Measurements from ENCODE around the gene PLCD3.

PLCD3 gene

DNA sequence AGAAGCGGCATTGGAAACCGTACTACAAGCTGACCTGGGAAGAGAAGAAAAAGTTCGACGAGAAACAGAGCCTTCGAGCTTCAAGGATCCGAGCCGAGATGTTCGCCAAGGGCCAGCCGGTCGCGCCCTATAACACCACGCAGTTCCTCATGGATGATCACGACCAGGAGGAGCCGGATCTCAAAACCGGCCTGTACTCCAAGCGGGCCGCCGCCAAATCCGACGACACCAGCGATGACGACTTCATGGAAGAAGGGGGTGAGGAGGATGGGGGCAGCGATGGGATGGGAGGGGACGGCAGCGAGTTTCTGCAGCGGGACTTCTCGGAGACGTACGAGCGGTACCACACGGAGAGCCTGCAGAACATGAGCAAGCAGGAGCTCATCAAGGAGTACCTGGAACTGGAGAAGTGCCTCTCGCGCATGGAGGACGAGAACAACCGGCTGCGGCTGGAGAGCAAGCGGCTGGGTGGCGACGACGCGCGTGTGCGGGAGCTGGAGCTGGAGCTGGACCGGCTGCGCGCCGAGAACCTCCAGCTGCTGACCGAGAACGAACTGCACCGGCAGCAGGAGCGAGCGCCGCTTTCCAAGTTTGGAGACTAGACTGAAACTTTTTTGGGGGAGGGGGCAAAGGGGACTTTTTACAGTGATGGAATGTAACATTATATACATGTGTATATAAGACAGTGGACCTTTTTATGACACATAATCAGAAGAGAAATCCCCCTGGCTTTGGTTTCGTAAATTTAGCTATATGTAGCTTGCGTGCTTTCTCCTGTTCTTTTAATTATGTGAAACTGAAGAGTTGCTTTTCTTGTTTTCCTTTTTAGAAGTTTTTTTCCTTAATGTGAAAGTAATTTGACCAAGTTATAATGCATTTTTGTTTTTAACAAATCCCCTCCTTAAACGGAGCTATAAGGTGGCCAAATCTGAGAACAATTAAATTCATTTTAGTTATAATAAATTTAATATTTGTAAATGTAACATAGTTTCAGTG, 17.7 kb upstream of the PLCD3 start:
- DNase-seq = peak; percentile 63 to 67

DNA sequence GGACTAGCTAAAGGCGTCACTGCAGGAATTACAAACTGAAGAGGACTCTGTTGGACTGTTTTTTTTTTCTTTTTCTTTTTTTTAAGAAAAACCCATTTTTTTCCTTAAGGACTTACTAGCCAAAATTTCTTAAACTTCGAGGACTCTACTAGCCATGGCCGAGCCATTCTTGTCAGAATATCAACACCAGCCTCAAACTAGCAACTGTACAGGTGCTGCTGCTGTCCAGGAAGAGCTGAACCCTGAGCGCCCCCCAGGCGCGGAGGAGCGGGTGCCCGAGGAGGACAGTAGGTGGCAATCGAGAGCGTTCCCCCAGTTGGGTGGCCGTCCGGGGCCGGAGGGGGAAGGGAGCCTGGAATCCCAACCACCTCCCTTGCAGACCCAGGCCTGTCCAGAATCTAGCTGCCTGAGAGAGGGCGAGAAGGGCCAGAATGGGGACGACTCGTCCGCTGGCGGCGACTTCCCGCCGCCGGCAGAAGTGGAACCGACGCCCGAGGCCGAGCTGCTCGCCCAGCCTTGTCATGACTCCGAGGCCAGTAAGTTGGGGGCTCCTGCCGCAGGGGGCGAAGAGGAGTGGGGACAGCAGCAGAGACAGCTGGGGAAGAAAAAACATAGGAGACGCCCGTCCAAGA, 16.8 kb upstream of the PLCD3 start:
- DNase-seq = peak; percentile 87

DNA sequence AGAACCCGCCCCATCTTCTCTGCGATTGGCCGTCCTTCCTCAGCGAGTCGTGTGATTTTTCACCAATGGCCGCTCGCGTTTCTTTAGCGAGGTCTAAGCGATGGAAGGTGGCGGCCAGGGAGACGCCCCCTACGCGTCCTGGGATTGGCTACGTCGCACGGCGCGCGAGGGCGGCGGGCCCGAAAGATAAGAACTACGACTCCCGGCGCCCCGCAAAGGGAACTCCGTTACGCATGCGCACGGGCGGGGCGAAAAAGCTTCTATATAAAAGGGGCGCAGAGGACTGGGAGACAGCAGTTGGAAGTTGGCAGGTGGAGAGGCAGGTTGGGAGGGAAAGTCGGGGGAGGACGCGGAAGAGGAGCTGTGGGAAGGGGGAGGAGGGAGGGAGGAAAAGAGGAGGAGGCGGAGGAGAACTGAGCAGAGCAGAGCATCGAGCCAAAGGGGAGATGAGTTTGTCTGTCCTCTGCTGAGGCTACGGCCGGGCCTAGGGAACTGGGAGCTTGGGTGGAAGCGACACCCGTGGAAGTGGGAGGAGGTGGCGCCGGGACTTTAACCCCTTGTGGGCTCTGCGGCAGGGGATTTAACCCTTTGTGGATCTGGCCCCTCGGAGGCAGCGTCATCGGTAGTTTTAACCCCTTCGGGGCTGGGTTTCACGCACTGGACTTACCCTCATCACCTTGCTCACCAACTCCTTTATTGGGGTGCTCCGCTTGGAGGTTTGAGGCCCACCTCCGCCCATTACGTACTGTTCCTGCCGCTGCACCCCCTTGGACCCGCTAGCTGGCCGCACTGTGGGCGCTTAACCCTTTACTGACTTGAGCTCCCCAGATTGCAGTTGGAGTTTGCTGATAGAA, 16.1 kb upstream of the PLCD3 start, which contains the start of gene HEXIM1:
Gene HEXIM1 (plus strand): TSS at position 293 of the 854 bp plus-strand sequence. CDS start 716 bp downstream, outside the sequence.
- peak; percentile 99 to 100 for DNase-seq

DNA sequence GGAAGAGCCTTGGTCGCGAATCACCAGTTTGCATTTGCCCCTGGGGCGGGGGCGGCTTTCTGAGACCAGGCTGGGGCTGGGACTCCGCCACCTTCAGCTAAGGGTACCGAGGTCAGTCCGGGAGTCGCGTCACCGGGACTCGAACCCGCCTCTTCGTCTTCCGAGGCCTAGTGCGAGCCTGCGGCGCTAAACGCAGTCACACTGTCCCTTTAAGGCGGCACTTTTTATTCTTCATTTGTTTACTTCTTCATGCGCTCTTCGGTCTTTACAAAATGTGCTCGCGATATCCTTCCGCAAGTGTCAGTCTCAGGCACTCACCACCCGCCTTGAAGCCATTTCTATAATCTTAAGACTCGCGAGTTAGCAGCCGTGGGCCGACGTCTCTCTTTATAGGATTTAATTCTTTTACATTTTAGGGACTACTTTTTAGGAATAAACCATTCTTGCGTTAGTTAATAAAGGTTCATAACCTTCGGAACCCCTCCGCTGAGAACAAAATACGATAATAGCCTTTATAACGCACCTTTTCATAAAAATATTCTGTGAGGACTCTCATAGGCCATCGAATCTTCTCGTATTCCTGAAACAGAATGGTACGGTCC, 15.4 kb upstream of the PLCD3 start:
- DNase-seq = peak; percentile 92 to 96

DNA sequence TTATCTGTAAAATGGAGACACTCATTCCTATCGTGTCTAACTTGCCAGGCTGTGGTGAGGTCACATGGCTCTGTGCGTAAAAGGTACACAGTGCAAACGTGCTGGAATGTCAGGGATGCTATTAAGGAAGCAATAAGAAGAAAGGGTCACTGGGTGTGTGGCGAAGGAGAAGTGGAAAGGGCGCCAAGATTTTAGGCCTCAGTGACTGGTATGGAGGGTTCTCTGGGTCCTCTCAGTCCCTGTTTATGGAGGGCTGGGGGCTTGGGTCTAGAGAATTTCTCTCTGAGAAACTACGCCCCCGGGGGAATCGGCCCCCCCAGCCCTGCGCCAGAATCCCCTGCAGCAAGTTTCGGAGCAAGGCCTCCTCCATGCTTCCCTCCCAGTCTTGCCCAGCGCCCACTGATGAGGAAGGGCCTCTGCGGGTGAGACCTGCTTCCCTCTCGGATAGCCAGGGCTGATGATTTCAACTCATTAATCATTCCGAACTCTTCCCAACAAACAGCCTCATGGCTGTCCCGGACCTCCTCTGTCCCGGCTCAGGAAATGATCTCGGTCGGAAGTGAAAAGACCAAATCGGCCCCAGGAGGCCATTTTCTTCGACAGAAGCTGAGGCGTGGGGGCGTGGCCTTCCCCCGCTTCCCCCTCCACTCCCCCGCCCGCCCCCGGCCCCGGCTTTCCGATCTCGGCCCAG, 14.7 kb upstream of the PLCD3 start:
- peak; percentile 83 to 93 for DNase-seq

DNA sequence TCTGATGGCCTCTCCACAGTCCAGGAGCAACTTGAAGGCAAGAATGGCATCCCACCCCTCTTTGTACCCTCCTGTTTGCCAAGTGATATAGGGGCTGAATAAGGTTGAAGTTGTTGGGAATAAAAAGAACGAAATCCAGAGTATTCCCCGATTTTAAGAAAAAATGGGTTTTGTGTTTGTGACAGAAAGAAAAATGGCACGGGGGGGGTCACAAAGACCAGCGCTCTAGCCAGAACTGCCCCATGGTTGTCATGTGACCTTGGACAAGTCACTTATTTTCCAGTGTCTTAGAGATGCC, 14.2 kb upstream of the PLCD3 start:
- no peak for DNase-seq

DNA sequence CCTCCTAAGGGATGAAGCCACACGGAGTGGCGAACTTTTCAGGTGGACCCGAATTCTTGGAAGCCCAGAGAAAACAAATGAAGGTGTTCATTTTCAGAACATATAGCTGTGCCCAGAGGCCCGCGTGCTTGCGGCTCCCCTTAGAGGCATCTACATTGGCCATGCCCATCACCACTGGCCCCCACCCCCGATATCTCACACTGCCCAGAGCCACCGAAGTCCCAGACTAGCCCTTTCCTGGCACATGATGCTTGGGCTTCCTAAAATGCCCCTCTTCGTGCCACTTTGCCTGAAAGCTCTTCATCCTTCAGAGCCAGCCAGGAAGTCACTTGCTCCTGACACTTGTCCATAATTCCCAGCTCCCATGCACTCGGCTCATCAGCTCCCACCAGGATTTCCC, 13.9 kb upstream of the PLCD3 start:
- DNase-seq = no peak

DNA sequence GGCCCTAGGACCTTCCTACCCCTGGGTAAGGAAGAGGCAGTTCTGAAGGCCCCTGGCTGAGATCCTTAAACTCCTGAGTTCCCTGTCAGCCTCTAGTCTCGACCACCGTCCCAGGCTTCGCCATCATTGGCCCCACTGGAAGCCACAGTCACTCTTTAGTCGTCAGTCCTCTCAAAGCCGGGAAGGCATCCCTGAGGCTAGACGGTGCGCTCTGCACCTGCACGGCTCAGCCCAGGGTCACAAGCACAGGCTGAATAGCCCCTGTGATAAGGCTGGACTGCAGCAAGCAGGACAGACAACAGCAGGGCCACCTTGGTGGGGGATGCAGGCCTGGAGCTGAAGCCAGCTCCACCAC, 12.7 kb upstream of the PLCD3 start:
- no peak for DNase-seq

DNA sequence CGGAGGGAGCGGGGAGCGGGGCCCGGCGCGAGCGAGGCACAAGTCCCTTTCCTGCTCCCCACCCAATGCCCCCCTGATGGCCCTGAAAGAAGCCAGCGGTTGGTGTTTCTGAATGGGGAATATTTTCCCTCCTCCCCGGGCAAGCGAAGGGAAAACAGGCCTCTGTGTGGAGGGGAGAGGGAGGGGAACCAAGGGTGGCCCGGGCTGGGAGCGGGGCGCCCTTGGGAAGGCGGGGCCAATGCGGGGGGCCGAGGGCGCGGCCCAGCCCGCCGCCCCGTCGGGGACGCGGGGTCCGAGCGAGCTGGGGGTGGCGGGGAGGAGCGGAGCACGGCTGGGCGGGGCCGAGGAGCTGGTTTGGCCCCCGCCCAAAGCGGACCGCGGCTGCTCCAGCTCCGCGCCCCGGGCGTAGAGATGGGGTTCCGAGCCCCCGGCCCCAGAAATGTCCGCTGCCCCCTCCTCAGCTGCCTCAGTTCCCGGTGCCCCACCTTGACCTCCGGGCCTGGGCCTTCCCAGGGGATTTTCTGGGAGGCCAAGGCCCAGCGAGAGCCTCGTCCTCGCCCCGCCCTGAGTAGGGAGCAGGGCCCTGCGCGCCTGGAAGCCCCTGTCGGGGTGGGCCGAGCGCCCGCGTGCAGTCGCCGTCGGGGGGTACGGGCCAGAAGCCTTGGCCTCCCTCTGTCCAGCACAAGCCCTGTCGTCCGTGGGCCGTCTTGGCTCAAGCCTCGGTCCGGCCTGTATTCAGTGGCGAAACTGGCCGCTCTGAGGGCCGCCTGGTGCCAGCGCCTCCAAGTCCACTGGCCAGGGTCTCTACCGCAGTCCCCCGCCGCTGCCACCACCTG, 12.1 kb upstream of the PLCD3 start:
- no peak for DNase-seq

DNA sequence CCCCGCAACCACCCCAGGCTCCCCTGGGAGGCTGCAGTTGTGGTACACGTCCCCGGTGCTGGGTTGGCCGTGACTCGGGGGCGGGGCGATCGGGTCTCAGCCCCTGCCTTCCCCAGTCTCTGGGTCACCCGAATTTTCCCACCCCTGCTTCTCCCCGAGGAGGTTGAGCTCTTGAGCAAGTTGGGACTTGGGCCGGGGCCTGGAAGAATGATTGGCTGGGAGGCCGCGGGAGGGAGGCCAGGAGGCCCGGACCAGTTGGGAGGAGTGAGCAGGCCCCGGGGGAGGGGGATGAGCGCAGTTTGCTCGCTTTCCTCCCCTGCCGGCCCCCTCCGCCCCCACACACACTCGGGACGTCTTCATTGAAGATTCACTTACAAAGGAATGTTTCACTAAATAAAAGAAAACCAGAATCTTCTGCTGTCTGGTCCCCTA, 11.5 kb upstream of the PLCD3 start:
- DNase-seq = no peak

DNA sequence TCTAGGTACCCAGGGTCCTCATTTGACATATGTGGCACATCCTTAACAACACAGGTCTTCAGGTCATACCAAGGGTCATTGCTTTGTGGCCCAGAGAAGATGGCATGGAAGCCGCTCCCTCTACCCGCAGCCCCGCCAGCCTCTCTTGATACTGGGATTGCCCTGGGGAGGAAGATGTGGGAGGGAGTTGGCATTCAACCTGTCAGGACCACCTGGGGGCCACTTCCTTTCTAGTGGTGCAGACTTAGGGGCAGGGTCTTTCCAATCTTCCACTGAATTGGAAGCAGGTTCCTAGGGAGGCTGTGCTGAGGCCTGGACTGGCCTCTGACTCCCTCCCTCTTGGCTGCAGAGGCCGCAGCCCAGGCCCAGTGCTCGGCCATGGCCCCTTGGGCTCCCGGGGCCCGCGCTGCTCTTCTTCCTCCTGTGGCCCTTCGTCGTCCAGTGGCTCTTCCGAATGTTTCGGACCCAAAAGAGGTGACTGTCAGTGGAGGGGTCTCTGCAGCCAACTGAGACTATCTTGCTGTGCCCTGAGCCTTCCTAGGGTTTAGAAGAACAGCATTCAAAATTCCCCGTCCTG, 10.9 kb upstream of the PLCD3 start:
- DNase-seq = no peak

DNA sequence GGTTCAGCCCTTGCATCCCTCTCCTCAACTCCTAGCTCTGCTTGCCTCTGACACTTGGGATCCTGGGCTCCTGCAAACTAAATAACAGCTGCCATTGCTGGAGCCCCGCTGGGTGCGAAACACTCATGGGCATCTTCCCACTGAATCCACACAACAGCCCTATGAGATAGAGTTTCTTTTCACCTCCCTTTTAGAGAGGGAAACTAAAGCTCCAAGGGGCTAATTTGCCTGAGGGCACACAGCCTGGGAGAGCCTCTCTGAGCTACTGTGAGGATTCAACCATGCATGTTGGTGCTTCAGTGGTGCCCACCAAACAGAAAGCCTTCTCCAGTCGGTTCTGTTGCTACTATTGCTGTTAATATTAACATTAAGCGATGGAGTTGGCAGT, 7.2 kb upstream of the PLCD3 start:
- DNase-seq = no peak

DNA sequence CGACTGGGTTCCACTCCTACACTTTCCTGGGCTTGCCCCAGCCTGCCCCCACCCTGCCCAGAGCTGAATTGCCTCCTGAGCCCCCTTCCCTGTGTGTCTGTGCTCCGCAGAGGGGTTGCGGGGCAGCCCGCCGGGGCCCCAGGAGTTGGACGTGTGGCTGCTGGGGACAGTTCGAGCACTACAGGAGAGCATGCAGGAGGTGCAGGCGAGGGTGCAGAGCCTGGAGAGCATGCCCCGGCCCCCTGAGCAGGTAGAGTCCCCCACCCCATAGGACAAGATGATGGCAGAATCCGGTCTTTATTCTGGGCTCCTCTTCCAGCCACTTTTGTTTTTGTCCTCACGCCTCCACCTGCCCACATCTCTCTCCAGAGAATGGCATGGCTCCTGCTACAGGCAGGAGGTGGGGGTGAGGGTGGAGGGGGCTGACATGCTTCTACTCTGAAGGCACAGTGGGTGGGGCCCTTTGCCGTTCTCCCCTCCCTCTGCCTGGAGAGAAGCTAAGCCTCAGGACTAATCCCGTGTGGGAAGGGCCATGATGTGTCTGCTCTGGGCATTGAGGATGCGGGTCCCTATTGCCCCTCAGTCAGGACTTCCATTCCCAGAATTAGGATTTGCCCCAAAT, 6.7 kb upstream of the PLCD3 start:
- no peak for DNase-seq

DNA sequence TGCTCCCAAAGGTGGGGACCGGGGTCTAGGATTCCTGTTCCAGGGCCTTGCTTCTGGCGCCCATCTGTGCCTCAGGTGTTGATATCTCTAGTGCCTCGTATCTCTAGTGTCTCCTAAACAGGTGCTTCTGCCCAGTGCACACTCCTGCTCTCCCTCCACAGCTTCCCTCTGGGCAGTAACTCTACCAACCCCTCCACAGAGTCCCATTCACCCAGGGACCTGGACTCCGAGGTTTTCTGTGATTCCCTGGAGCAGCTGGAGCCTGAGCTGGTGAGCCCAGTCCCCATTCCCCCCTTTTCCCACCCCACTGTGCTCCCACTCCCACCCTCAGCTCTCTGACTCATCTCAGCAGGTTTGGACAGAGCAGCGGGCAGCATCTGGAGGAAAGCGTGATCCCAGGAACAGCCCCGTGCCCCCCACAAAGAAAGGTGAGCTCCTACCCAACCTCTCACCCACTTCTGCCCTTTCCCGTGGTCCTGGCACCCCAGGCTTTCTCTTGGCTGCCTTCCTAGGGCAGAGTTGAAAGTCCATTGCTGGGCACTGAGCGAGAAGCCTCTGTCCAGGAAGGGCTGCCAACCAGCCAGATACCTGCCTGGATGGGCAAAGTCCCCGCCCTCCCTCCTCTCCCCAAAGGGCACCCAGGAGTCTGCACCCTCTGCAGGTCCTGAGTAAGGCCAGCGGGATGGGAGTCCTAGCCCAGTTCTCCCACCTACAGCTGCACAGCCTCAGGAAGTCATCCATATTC, 5.4 kb upstream of the PLCD3 start:
- no peak for DNase-seq

DNA sequence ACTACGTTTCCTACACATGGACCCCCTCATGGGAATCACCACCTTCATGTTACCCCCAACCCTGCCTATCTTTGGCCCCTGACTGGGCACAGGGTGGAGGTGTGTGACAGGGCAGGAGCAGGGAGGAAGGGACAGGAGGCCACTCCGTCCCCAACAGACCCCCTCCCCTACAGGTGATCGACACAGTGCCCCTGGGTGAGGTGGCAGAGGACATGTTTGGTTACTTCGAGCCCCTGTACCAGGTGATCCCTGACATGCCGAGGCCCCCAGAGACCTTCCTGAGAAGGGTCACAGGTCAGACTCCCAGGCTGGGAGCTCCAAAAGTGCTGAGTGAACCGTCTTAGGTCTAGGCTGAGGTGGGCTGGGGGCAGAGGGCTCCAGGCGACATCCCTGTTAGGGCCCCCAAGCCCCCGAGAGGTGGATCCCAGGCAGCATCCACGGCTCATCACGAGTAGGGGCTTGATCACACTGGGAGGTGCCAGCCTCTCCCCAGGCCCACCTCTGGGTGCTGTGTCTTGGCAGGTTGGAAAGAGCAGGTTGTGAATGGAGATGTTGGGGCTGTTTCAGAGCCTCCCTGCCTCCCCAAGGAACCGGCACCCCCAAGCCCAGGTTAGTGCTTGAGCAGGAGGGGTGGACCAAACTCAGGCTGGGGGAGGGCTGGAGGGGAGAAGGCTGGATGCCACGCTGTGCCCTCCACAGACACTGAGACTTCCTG, 4.7 kb upstream of the PLCD3 start:
- no peak for DNase-seq

DNA sequence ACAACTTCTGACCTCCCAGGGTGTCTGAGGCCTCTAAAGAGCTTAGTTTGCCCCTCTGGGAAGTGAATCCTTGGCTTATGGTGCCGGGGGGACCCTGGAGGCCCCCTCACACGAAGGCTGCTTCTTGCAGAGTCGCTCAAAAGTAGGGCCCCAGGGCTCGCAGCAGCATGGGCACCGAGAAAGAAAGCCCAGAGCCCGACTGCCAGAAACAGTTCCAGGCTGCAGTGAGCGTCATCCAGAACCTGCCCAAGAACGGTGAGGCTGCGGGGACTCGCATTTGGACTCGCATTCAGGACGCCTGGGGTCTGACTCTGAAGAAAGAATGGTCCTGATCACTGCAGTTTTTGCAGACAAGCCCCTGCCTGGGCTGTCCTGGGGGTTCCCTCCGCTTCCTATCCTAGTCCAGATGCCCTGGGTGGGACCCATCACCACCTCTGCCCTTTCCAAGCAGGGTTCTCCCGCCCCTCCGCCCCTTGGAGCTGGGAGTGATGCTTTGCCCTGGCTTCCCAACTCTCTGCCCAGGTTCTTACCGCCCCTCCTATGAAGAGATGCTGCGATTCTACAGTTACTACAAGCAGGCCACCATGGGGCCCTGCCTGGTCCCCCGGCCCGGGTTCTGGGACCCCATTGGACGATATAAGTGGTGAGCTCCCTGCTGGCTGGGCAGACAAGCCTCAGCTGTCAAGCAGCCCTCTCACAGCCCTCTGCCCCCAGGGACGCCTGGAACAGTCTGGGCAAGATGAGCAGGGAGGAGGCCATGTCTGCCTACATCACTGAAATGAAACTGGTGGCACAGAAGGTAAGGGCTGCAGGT, 3.9 kb upstream of the PLCD3 start:
- no peak for DNase-seq

DNA sequence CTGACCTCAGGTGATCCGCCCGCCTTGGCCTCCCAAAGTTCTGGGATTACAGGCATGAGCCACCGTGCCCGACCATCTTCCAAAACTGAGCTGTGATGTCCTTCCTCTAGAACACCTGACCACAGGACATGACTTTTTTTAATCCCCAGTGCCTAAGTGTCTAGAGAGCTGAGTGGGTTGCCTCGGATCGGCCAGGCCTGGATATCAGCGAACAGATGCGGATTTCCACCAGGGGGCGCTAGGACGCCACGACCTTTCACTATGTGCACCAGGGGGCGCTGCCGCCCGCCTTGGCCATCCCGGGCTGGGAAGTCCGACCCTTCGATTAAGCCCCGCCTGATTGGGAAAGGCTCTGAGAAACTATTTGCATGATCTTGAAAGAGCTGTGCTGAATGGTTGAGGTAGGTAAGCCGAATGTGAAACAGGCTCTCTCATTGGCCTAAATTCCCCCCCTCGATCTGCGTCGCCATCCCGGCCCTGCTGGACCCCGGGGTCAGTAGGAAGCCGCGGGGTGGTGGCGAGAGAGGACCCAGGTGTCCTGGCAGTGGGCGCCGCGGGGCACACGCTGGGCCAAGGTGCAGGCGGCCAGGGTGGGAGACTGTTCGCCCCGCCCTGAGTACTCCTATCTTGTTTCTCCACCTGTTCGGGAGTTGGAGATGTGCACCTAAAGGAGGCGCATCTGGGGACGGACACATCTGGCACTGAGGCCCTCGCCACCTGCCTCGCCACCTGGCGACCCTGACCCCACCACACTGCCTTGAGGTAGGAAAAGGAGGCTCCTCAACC, 3.1 kb upstream of the PLCD3 start, which contains the start of gene ACBD4:
Gene ACBD4 (plus strand): TSS at position 496 of the 786 bp plus-strand sequence. CDS start 458 bp downstream, outside the sequence.
- DNase-seq = peak; percentile 97 to 98

Measured in Kasumi-1 (cell line).